Measurements from ENCODE around the gene SIM2.

GRCh38 chr21:36744560-36745231 lies 45.8 kb downstream of the SIM2 start:
- TF ChIP-seq POLR2A (IDR thresholded peaks at IDR 0.05; ENCODE audit: low read length) (no peak), GATA1 (IDR thresholded peaks at IDR 0.05; ENCODE audit: low read depth, low read length) (no peak)

All from erythroblast (primary cell).